GM23338 (cell line): Measurements from ENCODE around the gene PKNOX2.

ENCODE experiments used
- NANOG ChIP-seq: IDR thresholded peaks from 2 replicates; pipeline ENCODE4 v1.6.1; 2016; ENCODE audit warnings: antibody characterized with exemption, borderline replicate concordance
- POLR2AphosphoS5 ChIP-seq: IDR thresholded peaks from 2 replicates; pipeline ENCODE4 v1.6.1; 2016; ENCODE audit warnings: antibody characterized with exemption, low read depth
- TF ChIP-seq, protein P1 (sequence below), 2 experiments: fragments of 200-600 bp in 1 of 2; sonication (generic) in 1 of 2; conservative IDR thresholded peaks; 2 replicates each; pipeline versions ENCODE4 v1.5.1 to v1.6.1; 2016 to 2017; ENCODE audit warnings: antibody characterized with exemption in 2 of 2, low read depth in 2 of 2, mild to moderate bottlenecking in 2 of 2, moderate library complexity in 1 of 2

DNA sequence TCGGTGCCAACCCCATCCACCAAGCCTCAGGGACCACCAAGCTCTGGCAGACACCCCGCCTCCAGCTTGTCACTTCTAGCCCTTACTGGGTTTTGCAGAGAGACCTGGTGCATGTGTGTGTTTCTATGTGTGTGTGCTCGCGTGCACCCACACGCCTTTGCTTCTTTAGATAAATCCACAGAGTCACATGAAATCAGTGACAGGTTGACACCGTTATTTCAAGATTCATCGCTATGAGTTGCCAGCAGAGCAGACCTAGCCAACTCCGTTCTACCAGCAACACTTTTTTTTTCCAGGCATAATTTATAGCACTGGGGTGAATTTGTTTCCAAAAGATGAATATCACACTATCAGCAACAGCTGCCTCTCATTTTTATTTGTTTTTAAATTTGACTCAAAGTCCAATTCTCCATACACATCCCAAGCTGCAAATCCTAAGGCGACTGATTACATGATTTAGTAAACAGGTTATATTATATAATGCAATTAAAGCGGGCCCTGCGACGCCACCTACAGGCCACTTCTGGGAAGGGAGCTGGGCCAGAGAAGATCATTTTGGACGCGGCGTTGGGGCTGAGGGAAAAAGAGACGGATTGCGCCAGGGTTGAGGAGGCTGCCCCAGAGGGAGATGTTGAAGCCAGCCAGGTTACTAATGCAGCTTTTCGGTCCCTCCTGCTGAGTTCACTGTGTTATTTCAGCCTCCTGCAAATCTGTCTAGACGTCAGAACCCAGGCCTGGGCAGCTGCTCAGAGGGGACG is 181.0 kb downstream of the PKNOX2 start:
- TF ChIP-seq POLR2AphosphoS5 = no peak
- no peak for TF ChIP-seq NANOG
- TF ChIP-seq, protein P1, sequence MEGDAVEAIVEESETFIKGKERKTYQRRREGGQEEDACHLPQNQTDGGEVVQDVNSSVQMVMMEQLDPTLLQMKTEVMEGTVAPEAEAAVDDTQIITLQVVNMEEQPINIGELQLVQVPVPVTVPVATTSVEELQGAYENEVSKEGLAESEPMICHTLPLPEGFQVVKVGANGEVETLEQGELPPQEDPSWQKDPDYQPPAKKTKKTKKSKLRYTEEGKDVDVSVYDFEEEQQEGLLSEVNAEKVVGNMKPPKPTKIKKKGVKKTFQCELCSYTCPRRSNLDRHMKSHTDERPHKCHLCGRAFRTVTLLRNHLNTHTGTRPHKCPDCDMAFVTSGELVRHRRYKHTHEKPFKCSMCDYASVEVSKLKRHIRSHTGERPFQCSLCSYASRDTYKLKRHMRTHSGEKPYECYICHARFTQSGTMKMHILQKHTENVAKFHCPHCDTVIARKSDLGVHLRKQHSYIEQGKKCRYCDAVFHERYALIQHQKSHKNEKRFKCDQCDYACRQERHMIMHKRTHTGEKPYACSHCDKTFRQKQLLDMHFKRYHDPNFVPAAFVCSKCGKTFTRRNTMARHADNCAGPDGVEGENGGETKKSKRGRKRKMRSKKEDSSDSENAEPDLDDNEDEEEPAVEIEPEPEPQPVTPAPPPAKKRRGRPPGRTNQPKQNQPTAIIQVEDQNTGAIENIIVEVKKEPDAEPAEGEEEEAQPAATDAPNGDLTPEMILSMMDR (conservative IDR thresholded peaks at IDR 0.05; ENCODE audit: low read depth in 2 of 2) = peak; percentile 87 to 98
